HFFc6 (cell line): Measurements from ENCODE around the gene PPL. TPM values are rescaled to one million over a fixed set of nuclear protein-coding genes. Genes with fewer than 3 reads are reported as not detected.

Experiments used
- DNase-seq: peaks from one replicate; pipeline ENCODE4 v3.0.0-alpha.2; 2018
- H3K27ac Mint-ChIP-seq: 2 replicates; pipeline ENCODE4 v1.8.0; 2020; ENCODE audit warnings: mild to moderate bottlenecking, mixed read lengths
- H3K27me3 Mint-ChIP-seq: 2 replicates; pipeline ENCODE4 v1.8.0; 2021; ENCODE audit warnings: mild to moderate bottlenecking, moderate library complexity, mixed read lengths; ENCODE audit not compliant: insufficient read depth
- H3K36me3 Mint-ChIP-seq: 2 replicates; pipeline ENCODE4 v1.8.0; 2021; ENCODE audit warnings: low read depth, mixed read lengths
- H3K4me1 Mint-ChIP-seq: 2 replicates; pipeline ENCODE4 v1.8.0; 2020; ENCODE audit warnings: low read depth, mixed read lengths
- H3K4me3 Mint-ChIP-seq: 2 replicates; pipeline ENCODE4 v1.8.0; 2020; ENCODE audit warnings: mild to moderate bottlenecking, moderate library complexity, mixed read lengths
- H3K9me3 Mint-ChIP-seq: 2 replicates; pipeline ENCODE4 v1.8.0; 2020; ENCODE audit warnings: mild to moderate bottlenecking, mixed read lengths
- total RNA-seq, 6 experiments: library from RNA; stranded (reverse); fragmentation: NEBNext Ultra II Directional; extraction: Animal tissue kit (Norgen Biotek cat#: 25700); gene quantifications; 2 replicates in 1 of 6; 3 replicates in 5 of 6; pipeline ENCODE4 v1.2.3, GENCODE V29; 2021
- TF ChIP-seq, protein P1 (sequence below): fragments of 200-600 bp; sonication (generic); IDR thresholded peaks from 2 replicates; pipeline ENCODE4 v1.5.0; 2021; ENCODE audit warnings: antibody characterized with exemption, mild to moderate bottlenecking

Gene PPL
- total RNA-seq, 6 experiments from 2014 or later, result 0.02 to 0.06 (median 0.05) TPM; not detected in 3

DNA sequence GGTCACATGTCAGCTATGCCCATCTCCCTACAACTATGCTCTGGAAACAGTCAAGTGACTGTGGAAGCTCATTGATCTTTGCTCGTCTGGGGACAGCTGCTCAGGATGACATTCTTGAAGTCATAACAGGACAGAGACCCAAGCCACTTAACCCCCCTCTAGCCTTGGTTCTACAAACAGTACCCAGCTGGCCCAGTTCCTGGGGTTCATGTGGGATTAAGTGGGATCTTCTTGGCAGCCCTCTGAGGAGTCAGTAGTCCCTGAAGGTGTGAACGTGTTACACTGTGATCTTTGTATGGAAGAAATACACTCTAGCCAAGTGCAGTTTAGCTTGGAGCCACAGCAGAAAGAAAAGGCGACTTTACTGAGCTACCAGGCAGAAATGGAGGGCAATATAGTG lies 63.9 kb downstream of the PPL start:
- H3K27ac Mint-ChIP-seq, result no peak overlapping the region

GRCh38 chr16:4871071-4871470 lies 65.9 kb downstream of the PPL start:
- TF ChIP-seq, protein P1, sequence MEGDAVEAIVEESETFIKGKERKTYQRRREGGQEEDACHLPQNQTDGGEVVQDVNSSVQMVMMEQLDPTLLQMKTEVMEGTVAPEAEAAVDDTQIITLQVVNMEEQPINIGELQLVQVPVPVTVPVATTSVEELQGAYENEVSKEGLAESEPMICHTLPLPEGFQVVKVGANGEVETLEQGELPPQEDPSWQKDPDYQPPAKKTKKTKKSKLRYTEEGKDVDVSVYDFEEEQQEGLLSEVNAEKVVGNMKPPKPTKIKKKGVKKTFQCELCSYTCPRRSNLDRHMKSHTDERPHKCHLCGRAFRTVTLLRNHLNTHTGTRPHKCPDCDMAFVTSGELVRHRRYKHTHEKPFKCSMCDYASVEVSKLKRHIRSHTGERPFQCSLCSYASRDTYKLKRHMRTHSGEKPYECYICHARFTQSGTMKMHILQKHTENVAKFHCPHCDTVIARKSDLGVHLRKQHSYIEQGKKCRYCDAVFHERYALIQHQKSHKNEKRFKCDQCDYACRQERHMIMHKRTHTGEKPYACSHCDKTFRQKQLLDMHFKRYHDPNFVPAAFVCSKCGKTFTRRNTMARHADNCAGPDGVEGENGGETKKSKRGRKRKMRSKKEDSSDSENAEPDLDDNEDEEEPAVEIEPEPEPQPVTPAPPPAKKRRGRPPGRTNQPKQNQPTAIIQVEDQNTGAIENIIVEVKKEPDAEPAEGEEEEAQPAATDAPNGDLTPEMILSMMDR, result no peak
- H3K36me3 Mint-ChIP-seq, result peaks cover 29% of the 10 kb centered on the region
- H3K9me3 Mint-ChIP-seq, result no peaks in the 10 kb centered on the region
- H3K4me3 Mint-ChIP-seq, result no peak overlapping the region
- no peak for DNase-seq
- H3K27me3 Mint-ChIP-seq, result no peaks in the 10 kb centered on the region; the same call in 1 of the 2 replicates
- no peaks in the 10 kb centered on the region for H3K4me1 Mint-ChIP-seq
- H3K27ac Mint-ChIP-seq, result no peak overlapping the region

More for the DNA sequence above, 63.9 kb downstream of the PPL start:
- H3K4me1 Mint-ChIP-seq, result no peaks in the 10 kb centered on the region
- H3K4me3 Mint-ChIP-seq, result no peak overlapping the region
- TF ChIP-seq, protein P1, result no peak
- H3K36me3 Mint-ChIP-seq, result peaks cover 30% of the 10 kb centered on the region
- H3K9me3 Mint-ChIP-seq, result no peaks in the 10 kb centered on the region
- no peaks in the 10 kb centered on the region; the same call in 1 of the 2 replicates for H3K27me3 Mint-ChIP-seq
- DNase-seq, result no peak

GRCh38 chr16:4870138-4870671 lies 66.7 kb downstream of the PPL start:
- H3K36me3 Mint-ChIP-seq, result peaks cover 24% of the 10 kb centered on the region
- H3K4me1 Mint-ChIP-seq, result no peaks in the 10 kb centered on the region
- H3K9me3 Mint-ChIP-seq, result no peaks in the 10 kb centered on the region
- no peak for DNase-seq
- no peak overlapping the region for H3K27ac Mint-ChIP-seq
- H3K27me3 Mint-ChIP-seq, result no peaks in the 10 kb centered on the region; the same call in 1 of the 2 replicates
- TF ChIP-seq, protein P1, result no peak
- no peak overlapping the region for H3K4me3 Mint-ChIP-seq

DNA sequence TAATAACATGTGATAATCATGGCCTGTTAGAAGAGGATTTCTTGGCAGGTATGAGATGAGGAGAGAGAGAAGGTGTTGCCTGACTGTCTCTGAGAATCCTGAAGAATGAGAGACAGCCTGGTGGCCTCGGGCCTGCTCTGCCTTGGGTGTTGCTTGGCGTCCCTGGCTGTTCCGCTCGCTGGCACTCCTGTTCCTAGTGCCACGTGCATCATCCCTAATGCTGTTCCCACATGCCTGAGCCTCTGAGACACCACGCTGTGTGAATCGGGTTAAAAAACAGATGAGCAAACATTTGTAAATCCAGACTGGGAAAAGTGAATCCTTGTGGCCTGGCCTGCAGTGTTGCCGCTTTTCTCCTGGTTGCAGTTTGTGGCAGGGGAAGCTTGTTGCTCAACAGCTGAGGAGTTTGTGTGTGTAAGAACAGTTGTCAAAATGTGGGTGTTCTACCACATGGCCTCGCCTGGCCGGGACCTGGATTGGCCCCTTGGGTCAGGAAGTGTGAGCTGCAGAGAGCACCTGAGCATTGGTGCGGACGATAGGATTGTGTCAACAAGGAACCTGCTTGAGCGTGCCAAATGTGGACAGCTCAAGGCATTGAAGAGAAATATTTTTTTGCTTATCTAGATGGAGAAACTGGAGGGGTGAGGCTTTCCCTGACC lies 67.7 kb downstream of the PPL start:
- Mint-ChIP-seq H3K4me3 (no peak overlapping the region), H3K36me3 (peaks cover 17% of the 10 kb centered on the region), H3K27me3 (no peaks in the 10 kb centered on the region; the same call in 1 of the 2 replicates), H3K4me1 (no peaks in the 10 kb centered on the region), H3K27ac (no peak overlapping the region), H3K9me3 (no peaks in the 10 kb centered on the region)
- TF ChIP-seq, protein P1, result no peak
- DNase-seq, result no peak

GRCh38 chr16:4868535-4868934 lies 68.4 kb downstream of the PPL start:
- Mint-ChIP-seq H3K4me3 (no peak overlapping the region), H3K27ac (no peak overlapping the region), H3K27me3 (no peaks in the 10 kb centered on the region; the same call in 1 of the 2 replicates), H3K36me3 (peaks cover 17% of the 10 kb centered on the region), H3K9me3 (no peaks in the 10 kb centered on the region), H3K4me1 (no peaks in the 10 kb centered on the region)
- TF ChIP-seq, protein P1, result no peak
- DNase-seq, result no peak
